Activated CD4-positive, alpha-beta T cell treated with anti-CD3 and anti-CD28 coated beads, Interleukin-2, amount 50 U/mL, for 24 hours (primary cell): ENCODE data around the gene VDR.

Experiments
- DNase-seq, 2 donors: peaks; one replicate each; pipeline ENCODE4 v3.0.0-alpha.2; 2020; ENCODE audit warnings: low read depth in 1 of 2, low spot score in 1 of 2

The VDR gene

GRCh38 chr12:47874316-47874715, 30.5 kb downstream of the VDR start:
- DNase-seq, result no peak

DNA sequence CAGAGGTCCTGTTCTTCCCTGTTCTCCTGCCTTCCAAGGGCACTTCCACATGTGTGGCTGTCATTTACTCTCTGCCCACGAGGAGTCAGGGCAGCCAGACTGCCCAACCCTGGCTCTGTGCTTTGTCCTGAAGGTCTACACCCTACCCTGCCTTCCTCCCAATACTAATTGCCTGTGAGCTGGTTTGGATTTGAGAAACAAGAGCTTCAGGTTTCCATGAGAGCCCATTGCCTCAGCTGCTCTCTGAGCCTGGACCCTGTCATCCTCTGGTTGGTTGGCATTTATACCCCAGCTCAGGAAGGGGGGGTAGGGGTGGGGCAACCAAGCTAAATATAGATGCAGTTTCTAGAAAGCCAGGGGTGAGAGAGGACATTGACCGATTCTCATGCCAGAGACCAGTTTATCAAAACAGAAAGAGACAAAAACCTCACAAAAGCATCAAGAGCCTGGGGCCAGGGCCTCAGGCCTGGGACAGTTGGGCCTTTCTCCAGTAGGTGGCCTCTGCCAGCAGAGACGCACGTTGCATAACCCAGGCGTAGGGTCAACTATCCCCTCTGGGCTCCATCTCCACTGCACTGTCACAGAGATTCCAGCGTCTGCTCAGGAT, 34.5 kb downstream of the VDR start:
- DNase-seq, result no peak

DNA sequence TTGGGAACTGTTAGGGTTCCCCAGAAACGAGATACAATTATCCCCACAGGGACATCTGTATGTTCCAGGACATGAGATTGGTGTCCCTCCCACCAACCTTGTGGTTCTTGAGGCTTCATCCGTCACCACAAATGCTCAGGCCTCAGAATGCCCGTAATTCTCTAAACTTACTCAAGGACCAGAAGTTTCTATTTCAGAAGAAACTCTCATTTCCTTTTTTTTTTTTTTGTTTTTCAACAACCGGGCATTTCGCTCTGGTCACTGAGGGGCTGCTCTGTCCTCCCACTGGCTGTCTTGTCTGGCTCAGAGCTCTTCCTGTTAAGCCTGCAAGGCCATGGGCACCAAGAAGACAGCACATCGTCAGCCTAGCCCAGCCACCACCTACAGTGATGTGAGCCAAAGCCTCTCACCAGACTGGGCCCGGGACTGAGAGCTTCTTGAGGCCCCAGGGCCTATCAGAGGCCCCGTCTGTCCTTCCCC, 36.2 kb downstream of the VDR start:
- DNase-seq, result no peak

GRCh38 chr12:47868041-47868440, 36.8 kb downstream of the VDR start:
- no peak for DNase-seq

DNA sequence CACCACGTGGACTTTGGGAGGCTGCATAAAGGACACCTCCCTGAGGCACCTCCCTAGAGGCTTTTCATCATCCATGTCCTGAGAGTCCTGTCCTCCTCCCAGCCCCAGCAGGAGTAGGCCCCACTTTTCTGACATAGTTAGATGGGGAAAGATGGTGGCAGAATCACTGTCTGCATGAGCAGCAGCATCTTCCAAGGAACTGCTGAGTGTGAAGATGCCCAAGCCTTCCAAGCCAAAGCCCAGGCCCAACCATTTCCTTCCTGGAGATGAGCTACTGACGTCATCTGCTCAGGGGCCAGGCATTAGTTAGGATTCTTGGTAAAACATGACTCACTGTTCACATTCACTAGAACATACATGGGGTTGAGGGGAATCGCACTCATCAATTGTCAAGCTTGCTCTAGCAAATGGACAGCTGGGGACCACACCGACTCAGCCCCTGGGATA, 37.3 kb downstream of the VDR start:
- no peak for DNase-seq

DNA sequence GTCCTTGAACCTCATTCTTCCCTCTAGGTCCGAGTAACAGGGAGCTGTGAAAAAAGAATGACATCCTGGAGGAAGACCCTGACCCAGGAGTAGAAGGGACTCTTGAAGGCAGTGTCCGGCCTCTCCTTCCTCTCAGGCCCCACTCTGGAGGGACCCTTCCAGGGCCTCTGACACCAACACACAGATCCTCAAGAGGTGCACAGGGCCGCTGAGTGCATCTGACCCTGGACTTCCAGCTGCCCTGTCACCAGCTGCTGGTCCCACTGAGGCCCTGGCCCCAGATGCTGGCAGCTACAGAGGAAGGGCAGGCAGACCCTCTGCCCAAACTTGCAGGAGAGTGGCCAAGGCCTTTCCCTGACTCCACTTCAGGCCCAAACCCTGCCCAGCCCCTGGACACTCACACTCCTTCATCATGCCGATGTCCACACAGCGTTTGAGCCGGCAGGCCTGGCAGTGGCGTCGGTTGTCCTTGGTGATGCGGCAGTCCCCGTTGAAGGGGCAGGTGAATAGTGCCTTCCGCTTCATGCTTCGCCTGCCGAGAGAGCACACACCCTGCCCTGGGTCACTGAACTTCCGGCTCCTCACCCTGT, 40.1 kb downstream of the VDR start:
- no peak for DNase-seq

- no peak for DNase-seq
These were observed 40.8 kb downstream of the VDR start for GRCh38 chr12:47863985-47864384.

DNA sequence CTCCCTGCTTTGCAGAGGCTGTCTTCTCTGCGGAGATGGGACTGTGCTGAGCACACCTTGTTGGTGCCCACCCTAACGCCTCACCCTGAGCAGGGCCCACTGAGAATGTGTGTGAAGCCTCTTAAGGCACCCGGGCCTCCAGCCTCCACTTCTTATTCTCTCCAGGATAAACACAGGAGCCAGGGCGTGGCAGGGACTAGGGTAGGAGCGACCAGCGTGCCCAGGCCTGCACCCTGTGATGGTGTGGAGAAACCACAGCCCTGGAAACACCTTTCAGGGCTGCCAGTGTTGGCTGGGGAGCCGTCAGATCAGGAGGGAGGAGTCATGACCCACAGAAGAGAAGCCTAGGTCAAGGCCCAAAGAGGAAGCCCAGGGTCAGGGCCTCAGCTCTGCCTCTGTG, 41.3 kb downstream of the VDR start:
- no peak for DNase-seq

- no peak for DNase-seq
These were observed 41.9 kb downstream of the VDR start for GRCh38 chr12:47862881-47863280.

DNA sequence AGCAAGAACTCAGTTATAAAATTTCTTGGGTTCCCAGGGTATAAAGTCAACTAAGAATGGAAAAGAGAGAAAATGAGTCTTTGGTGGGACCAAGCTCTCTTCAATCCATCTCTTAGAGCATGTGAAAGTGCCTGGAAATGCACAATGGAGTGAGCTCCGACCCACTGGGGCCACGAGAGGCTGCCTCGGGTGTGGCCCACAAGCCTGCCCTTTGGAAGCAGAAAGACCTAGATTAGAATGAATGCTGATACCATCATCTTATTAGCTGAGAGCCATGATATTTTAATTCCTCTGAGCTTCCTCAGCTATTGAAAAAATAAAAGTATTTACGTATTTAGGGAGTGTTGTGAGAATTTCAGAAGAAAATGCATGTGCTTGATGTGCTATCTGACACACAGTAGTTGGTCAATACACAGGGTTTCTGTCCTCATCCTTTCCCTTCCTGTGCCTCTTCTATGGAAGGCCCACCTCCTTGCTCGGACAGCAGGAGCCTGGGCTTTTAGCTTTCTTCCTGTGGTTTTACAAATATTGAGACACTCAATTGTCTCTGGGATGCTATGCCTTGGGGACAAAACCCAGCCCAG, 42.5 kb downstream of the VDR start:
- DNase-seq, result no peak

GRCh38 chr12:47860873-47861272, 43.9 kb downstream of the VDR start:
- no peak for DNase-seq

GRCh38 chr12:47860279-47860841, 44.4 kb downstream of the VDR start:
- DNase-seq, result peak in 1 of 2 donors; percentile 38

DNA sequence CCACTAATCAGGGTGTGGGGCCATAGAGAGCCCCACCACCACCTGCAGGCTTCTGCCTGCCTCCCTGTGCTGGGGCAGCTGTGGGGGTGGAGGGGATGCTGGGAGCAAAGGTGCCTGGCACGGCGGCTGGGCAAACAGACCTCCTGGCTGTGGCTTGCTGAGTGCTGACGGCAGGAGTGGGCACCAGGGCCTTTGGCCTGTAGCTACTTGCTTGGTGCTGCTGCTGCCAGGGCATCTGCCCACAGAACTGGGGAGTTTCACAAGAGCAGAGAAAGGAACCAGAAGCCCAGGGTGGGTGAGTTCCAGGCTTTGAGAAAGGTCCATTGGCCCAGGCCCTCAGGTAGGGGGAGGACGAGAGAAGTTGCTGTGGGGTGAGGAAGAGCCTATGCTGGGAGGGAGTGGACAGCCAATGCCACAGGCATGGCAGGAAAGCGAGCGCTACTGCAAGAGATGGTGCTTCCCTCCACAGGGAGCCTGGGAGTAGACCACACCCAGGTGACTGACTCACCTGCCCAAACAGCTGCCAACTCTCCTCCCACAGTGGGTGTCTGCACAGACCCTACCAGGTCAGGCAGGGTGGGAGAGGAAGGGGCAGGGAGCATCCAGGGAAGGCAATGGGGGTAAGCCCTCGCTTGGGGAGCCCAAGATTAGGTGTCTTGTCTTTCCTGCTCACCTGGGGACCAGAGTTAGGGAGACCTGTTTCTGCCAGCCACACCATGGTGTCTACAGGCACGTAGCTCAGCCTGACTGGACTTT, 46.1 kb downstream of the VDR start:
- no peak for DNase-seq

GRCh38 chr12:47856721-47857575, 47.8 kb downstream of the VDR start:
- DNase-seq, result no peak

DNA sequence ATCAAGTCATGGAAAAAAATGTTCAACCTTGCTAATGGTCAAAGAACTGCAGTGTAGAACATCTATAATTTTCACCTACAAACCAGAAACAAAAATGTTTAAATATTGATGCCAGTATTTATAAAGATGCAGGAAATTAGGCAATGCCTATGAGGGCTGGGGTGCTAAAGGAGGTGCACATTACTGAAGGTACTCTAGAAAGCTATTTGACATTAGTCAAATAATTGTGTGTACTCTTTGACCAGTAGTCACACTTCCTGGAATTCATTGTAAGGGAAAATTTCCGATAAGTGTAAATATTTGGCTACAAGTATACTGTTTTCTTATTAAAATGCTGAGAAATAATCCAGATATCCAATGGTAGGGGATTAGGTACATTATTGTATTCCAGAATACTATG, 48.7 kb downstream of the VDR start:
- DNase-seq, result no peak

GRCh38 chr12:47855502-47855901, 49.3 kb downstream of the VDR start:
- DNase-seq, result no peak

DNA sequence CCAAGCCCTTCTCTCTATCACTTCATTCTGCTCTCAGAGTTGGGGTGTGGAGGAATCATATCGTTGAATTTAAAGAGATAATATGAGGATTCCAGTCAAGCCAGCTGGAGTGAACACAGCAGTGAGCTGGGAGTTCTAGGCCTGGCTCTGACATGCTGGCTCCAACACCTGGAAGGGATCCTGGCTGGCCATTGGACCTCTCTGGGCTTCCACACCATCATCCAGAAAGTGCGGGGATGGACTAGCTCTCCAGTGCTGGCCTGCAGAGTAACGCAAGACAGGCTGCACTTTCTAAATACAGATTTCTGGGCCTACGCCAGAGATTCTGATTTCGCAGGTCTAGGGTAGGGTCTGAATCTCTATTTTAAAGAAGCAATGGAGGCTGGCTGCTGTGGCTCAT, 50.3 kb downstream of the VDR start:
- DNase-seq, result no peak

DNA sequence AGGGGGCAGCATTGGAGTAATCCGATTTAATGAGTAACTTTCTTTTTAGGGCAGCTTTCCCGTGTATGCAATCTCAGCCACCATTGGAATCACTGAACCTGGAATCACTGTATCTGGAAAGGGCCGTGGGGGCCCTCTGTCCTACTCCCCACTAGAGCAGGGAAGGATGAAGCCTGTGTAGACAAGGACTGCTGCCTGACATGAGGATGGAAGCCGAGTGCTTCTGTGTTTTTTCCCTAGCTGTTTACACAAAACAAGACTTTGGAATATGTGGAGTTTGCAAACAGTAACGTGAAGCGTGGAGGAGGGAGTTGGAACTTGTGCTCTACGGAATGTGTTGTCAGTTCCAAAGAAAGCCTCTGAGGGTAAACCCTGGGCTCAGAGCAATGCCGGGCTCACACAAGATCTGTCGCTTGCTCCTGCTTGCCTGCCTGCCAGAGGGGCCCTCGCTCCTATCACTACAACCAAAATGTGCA, 52.7 kb downstream of the VDR start:
- DNase-seq, result no peak

GRCh38 chr12:47851303-47851952, 53.4 kb downstream of the VDR start:
- no peak for DNase-seq
